HCT116 (cell line): Measurements from ENCODE around the gene TMEM179. TPM values are rescaled to one million over a fixed set of nuclear protein-coding genes. Genes with fewer than 3 reads are reported as not detected.

ENCODE experiments used
- ATAC-seq: fragments of 200-7000 bp; cut with Tn5 transposase; 2 replicates; pipeline ENCODE4 v1.9.1; 2020; ENCODE audit warnings: mild to moderate bottlenecking, moderate library complexity
- BruUV-seq: library from RNA; stranded (reverse); fragments of 400-500 nt; replicated peaks from 2 replicates; lab custom pipeline; 2021; lab: Mats Ljungman, UMichigan
- CTCF ChIA-PET: fragments of 300-600 bp; sonication (Branson Sonifier 250); formaldehyde crosslinking; loops from one replicate; lab custom pipeline; 2021; ENCODE audit warnings: antibody characterized with exemption; lab: Charles Lee
- POLR2A ChIA-PET: fragments of 300-600, 350-600 bp; sonication (Branson Sonifier 250); formaldehyde crosslinking; loops from one replicate; lab custom pipeline; 2021; ENCODE audit warnings: antibody characterized with exemption; lab: Charles Lee
- RAD21 ChIA-PET, 2 experiments: fragments of 300-600 bp; sonication (Branson Sonifier 250); formaldehyde crosslinking; loops; one replicate each; lab custom pipeline; 2023; ENCODE audit warnings: low total read pairs in 2 of 2; ENCODE audit not compliant: uncharacterized antibody in 2 of 2, unreplicated experiment in 2 of 2, low non-redundant PET in 1 of 2; lab: Charles Lee
- DNase-seq: peaks from one replicate; pipeline ENCODE4 v3.0.0-alpha.2; 2010; ENCODE audit warnings: low read depth, low spot score
- H2AFZ ChIP-seq: fragments of 200-600 bp; shearing (Covaris generic), sonication (generic); 2 replicates; pipeline ENCODE4 v1.6.1; 2017; ENCODE audit warnings: low read depth, mixed run types, mixed read lengths, antibody characterized with exemption, low read length; ENCODE audit not compliant: poor library complexity, severe bottlenecking
- H3K27ac ChIP-seq: 2 replicates; pipeline ENCODE4 v1.5.1; 2012; ENCODE audit warnings: low read depth, low read length
- H3K27me3 ChIP-seq: fragments of 200-600 bp; sonication (generic); 2 replicates; pipeline ENCODE4 v1.6.1; 2016; ENCODE audit warnings: mixed run types, low read length, mixed read lengths; ENCODE audit not compliant: insufficient read depth
- H3K36me3 ChIP-seq, 2 experiments: fragments of 200-500 bp in 1 of 2; fragments of 200-600 bp in 1 of 2; sonication (Bioruptor generic) in 1 of 2; sonication (generic) in 1 of 2; 2 replicates each; pipeline versions ENCODE4 v1.5.1 to v1.6.1; 2014 to 2016; ENCODE audit warnings: low read length in 2 of 2, inconsistent platforms in 1 of 2, mixed read lengths in 1 of 2, mixed run types in 1 of 2; ENCODE audit not compliant: insufficient read depth in 2 of 2, control insufficient read depth in 1 of 2
- H3K4me1 ChIP-seq, 2 experiments: fragments of 200-600 bp in 1 of 2; sonication (generic) in 1 of 2; 2 replicates each; pipeline versions ENCODE4 v1.5.1 to v1.6.1; 2012 to 2017; ENCODE audit warnings: low read length in 2 of 2, inconsistent platforms in 1 of 2, mild to moderate bottlenecking in 1 of 2, mixed read lengths in 1 of 2, mixed run types in 1 of 2, moderate library complexity in 1 of 2; ENCODE audit not compliant: insufficient read depth in 2 of 2, control insufficient read depth in 1 of 2
- H3K4me2 ChIP-seq: fragments of 200-600 bp; sonication (generic); 2 replicates; pipeline ENCODE4 v1.6.1; 2017; ENCODE audit warnings: mixed run types, low read length, mixed read lengths
- H3K4me3 ChIP-seq, 2 experiments: fragments of 200-600 bp in 1 of 2; sonication (generic) in 1 of 2; replicated peaks in 1 of 2; 2 replicates each; pipeline ENCODE4 v1.5.1; 2011 to 2016; ENCODE audit warnings: low read length in 2 of 2, control low read depth in 1 of 2, low read depth in 1 of 2, mild to moderate bottlenecking in 1 of 2, mixed read lengths in 1 of 2, mixed run types in 1 of 2
- H3K79me2 ChIP-seq: fragments of 200-600 bp; sonication (generic); 2 replicates; pipeline ENCODE4 v1.6.1; 2017; ENCODE audit warnings: mild to moderate bottlenecking, mixed run types, low read length, moderate library complexity, mixed read lengths; ENCODE audit not compliant: insufficient read depth
- H3K9ac ChIP-seq: fragments of 200-600 bp; sonication (generic); 2 replicates; pipeline ENCODE4 v1.6.1; 2016; ENCODE audit warnings: low read length, mixed read lengths
- H3K9me2 ChIP-seq: fragments of 200-600 bp; sonication (generic), shearing (Covaris generic); 2 replicates; pipeline ENCODE4 v1.6.1; 2017; ENCODE audit warnings: mixed run types, mild to moderate bottlenecking, moderate library complexity; ENCODE audit not compliant: insufficient read depth
- H3K9me3 ChIP-seq, 2 experiments: fragments of 200-500 bp in 1 of 2; fragments of 200-600 bp in 1 of 2; sonication (Bioruptor generic) in 1 of 2; sonication (generic) in 1 of 2; 2 replicates each; pipeline ENCODE4 v1.6.1; 2014 to 2017; ENCODE audit warnings: low read length in 2 of 2, mixed read lengths in 2 of 2, inconsistent platforms in 1 of 2, low read depth in 1 of 2, mild to moderate bottlenecking in 1 of 2, mixed run types in 1 of 2, moderate library complexity in 1 of 2; ENCODE audit not compliant: control insufficient read depth in 1 of 2, insufficient read depth in 1 of 2
- H4K20me1 ChIP-seq: fragments of 200-600 bp; sonication (generic), shearing (Covaris generic); 2 replicates; pipeline ENCODE4 v1.6.1; 2017; ENCODE audit warnings: mixed run types, mild to moderate bottlenecking, moderate library complexity; ENCODE audit not compliant: insufficient read depth
- CBX3 ChIP-seq: IDR thresholded peaks from 2 replicates; pipeline ENCODE4 v1.6.1; 2012; ENCODE audit warnings: low read depth
- CEBPB ChIP-seq: IDR thresholded peaks from 2 replicates; pipeline ENCODE4 v1.6.1; 2012; ENCODE audit warnings: low read depth
- CTCF ChIP-seq, 3 experiments: fragments of 200-600 bp in 1 of 3; sonication (generic) in 1 of 3; IDR thresholded peaks in 2 of 3; conservative IDR thresholded peaks in 1 of 3; 2 replicates each; pipeline ENCODE4 v1.5.1; 2012 to 2017; ENCODE audit warnings: low read depth in 2 of 3, low read length in 2 of 3, antibody characterized with exemption in 1 of 3, borderline replicate concordance in 1 of 3, control low read depth in 1 of 3, mild to moderate bottlenecking in 1 of 3, mixed read lengths in 1 of 3, mixed run types in 1 of 3, moderate library complexity in 1 of 3; ENCODE audit not compliant: insufficient read depth in 1 of 3
- EGR1 ChIP-seq: IDR thresholded peaks from 2 replicates; pipeline ENCODE4 v1.6.1; 2012; ENCODE audit warnings: low read depth
- ELF1 ChIP-seq: IDR thresholded peaks from 2 replicates; pipeline ENCODE4 v1.6.1; 2012; ENCODE audit warnings: low read depth, borderline replicate concordance
- EZH2 ChIP-seq: fragments of 200-600 bp; sonication (generic); IDR thresholded peaks from 2 replicates; pipeline ENCODE4 v1.6.1; 2017; ENCODE audit warnings: antibody characterized with exemption, mixed run types
- EZH2phosphoT487 ChIP-seq: fragments of 200-600 bp; IDR thresholded peaks from 2 replicates; pipeline ENCODE4 v1.6.1; 2018; ENCODE audit warnings: antibody characterized with exemption, borderline replicate concordance
- MAX ChIP-seq: IDR thresholded peaks from 2 replicates; pipeline ENCODE4 v1.6.1; 2012
- POLR2AphosphoS5 ChIP-seq: IDR thresholded peaks from 2 replicates; pipeline ENCODE4 v1.6.1; 2011; ENCODE audit warnings: mild to moderate bottlenecking, low read depth, low read length, moderate library complexity
- RAD21 ChIP-seq: IDR thresholded peaks from 2 replicates; pipeline ENCODE4 v1.6.1; 2012; ENCODE audit warnings: low read depth, mild to moderate bottlenecking
- SIN3A ChIP-seq: IDR thresholded peaks from 2 replicates; pipeline ENCODE4 v1.6.1; 2012; ENCODE audit warnings: low read depth
- SRF ChIP-seq: IDR thresholded peaks from 2 replicates; pipeline ENCODE4 v1.6.1; 2012; ENCODE audit warnings: low read depth
- TCF7L2 ChIP-seq: IDR thresholded peaks from 2 replicates; pipeline ENCODE4 v1.7.0; 2011; ENCODE audit warnings: borderline replicate concordance, inconsistent platforms; ENCODE audit not compliant: insufficient read depth, insufficient read length; ENCODE audit errors: extremely low read depth
- ZFX ChIP-seq: fragments of 450-650 bp; IDR thresholded peaks from 2 replicates; pipeline ENCODE4 v1.6.1; 2017
- intact Hi-C: fragments of 100-400 bp; cut with micrococcal nuclease; formaldehyde crosslinking; loops from 2 replicates; pipeline ENCODE4 v1.10.0; 2022
- total RNA-seq: library from RNA; stranded (reverse); gene quantifications from one replicate; pipeline ENCODE4 v1.2.1, GENCODE V29; 2021; ENCODE audit not compliant: unreplicated experiment

Gene TMEM179
- total RNA-seq, 1 experiment from 2014 or later = not detected

GRCh38 chr14:104586832-104587620 lies 17.5 kb downstream of the TMEM179 start:
- ChIA-PET CTCF (no interaction called here), RAD21 (no interaction called here), POLR2A (no interaction called here)
- no peak overlapping the region for H3K4me2 ChIP-seq
- no peaks in the 10 kb centered on the region for H3K9me3 ChIP-seq
- H3K4me3 ChIP-seq = no peak overlapping the region
- no peak overlapping the region for H3K27ac ChIP-seq
- no peak overlapping the region for H2AFZ ChIP-seq
- H3K36me3 ChIP-seq = no peaks in the 10 kb centered on the region
- no peak overlapping the region for H3K9ac ChIP-seq
- DNase-seq = no peak
- H3K27me3 ChIP-seq = no peaks in the 10 kb centered on the region
- ATAC-seq = no peak
- no TSS peak for BruUV-seq
- H3K4me1 ChIP-seq = no peaks in the 10 kb centered on the region
- no peaks in the 10 kb centered on the region for H3K79me2 ChIP-seq
- no peaks in the 10 kb centered on the region for H4K20me1 ChIP-seq
- no peaks in the 10 kb centered on the region for H3K9me2 ChIP-seq
- intact Hi-C loops = no loop called here
- TF ChIP-seq CBX3 = no peak
- no peak for TF ChIP-seq TCF7L2
- no peak for TF ChIP-seq CTCF (IDR thresholded peaks at IDR 0.05 in 2 of 3, conservative IDR thresholded peaks at IDR 0.05 in 1 of 3; ENCODE audit: borderline replicate concordance in 1 of 3, insufficient read depth in 1 of 3, low read depth in 2 of 3, low read length in 2 of 3)
- TF ChIP-seq ELF1 = no peak
- TF ChIP-seq EGR1 = no peak
- no peak for TF ChIP-seq SRF
- no peak for TF ChIP-seq MAX
- TF ChIP-seq CEBPB = no peak
- no peak for TF ChIP-seq EZH2phosphoT487
- no peak for TF ChIP-seq RAD21
- TF ChIP-seq ZFX = no peak
- TF ChIP-seq EZH2 = no peak
- no peak for TF ChIP-seq POLR2AphosphoS5
- TF ChIP-seq SIN3A = no peak
